HepG2 (cell line): ENCODE results near the gene AP1S3. TPM values are rescaled to one million over a fixed set of nuclear protein-coding genes. Genes with fewer than 3 reads are reported as not detected.

Experiments used
- ATAD3A ChIP-seq: sonication (generic); formaldehyde crosslinking; IDR thresholded peaks from 2 replicates; pipeline ENCODE4 v1.4.0; 2020; ENCODE audit warnings: missing genetic modification reagents
- CSRNP1 ChIP-seq: sonication (generic); formaldehyde crosslinking; IDR thresholded peaks from 2 replicates; pipeline ENCODE4 v1.8.1; 2023; ENCODE audit warnings: mild to moderate bottlenecking, missing genetic modification reagents
- NFE2 ChIP-seq: sonication (generic); formaldehyde crosslinking; IDR thresholded peaks from 2 replicates; pipeline ENCODE4 v1.4.0; 2020; ENCODE audit warnings: missing genetic modification reagents
- NR2F6 ChIP-seq, 2 experiments: IDR thresholded peaks; 2 replicates each; pipeline ENCODE4 v1.6.1; 2016; ENCODE audit warnings: antibody characterized with exemption in 1 of 2, mild to moderate bottlenecking in 1 of 2
- POLR2G ChIP-seq: fragments of 200-400 bp; formaldehyde crosslinking; IDR thresholded peaks from 2 replicates; pipeline ENCODE4 v1.6.1; 2018; ENCODE audit warnings: mild to moderate bottlenecking, low read depth, low read length, moderate library complexity
- RXRB ChIP-seq: IDR thresholded peaks from 2 replicates; pipeline ENCODE4 v1.6.1; 2016; ENCODE audit warnings: borderline replicate concordance, missing genetic modification reagents, missing compliant biosample characterization
- TCF7 ChIP-seq: sonication (generic); IDR thresholded peaks from 2 replicates; pipeline ENCODE4 v1.6.1; 2016; ENCODE audit warnings: antibody characterized with exemption, low read depth
- TEAD3 ChIP-seq: optimal IDR thresholded peaks from 2 replicates; pipeline ENCODE3; 2016; ENCODE audit warnings: borderline replicate concordance
- THRA ChIP-seq: sonication (generic); formaldehyde crosslinking; IDR thresholded peaks from 2 replicates; pipeline ENCODE4 v1.4.0; 2020; ENCODE audit warnings: missing genetic modification reagents, borderline replicate concordance
- YEATS4 ChIP-seq: sonication (generic); formaldehyde crosslinking; IDR thresholded peaks from 2 replicates; pipeline ENCODE4 v1.4.0; 2020; ENCODE audit warnings: missing genetic modification reagents, borderline replicate concordance
- ZFX ChIP-seq: sonication (generic); formaldehyde crosslinking; IDR thresholded peaks from 2 replicates; pipeline ENCODE4 v1.4.0; 2020; ENCODE audit warnings: mild to moderate bottlenecking, low read depth, missing genetic modification reagents, moderate library complexity
- ZNF263 ChIP-seq: sonication (generic); formaldehyde crosslinking; IDR thresholded peaks from 2 replicates; pipeline ENCODE4 v1.4.0; 2020; ENCODE audit warnings: missing genetic modification reagents
- ZNF543 ChIP-seq: sonication (generic); formaldehyde crosslinking; IDR thresholded peaks from 2 replicates; pipeline ENCODE4 v1.4.0; 2020; ENCODE audit warnings: mild to moderate bottlenecking, missing genetic modification reagents
- ZNF776 ChIP-seq: sonication (generic); formaldehyde crosslinking; IDR thresholded peaks from 2 replicates; pipeline ENCODE4 v1.4.0; 2020; ENCODE audit warnings: mild to moderate bottlenecking, missing genetic modification reagents
- ZNF883 ChIP-seq: sonication (generic); formaldehyde crosslinking; IDR thresholded peaks from 2 replicates; pipeline ENCODE4 v1.5.1; 2020; ENCODE audit warnings: mild to moderate bottlenecking, missing genetic modification reagents; ENCODE audit errors: not compliant biosample characterization
- polyA plus RNA-seq, 8 experiments: library from polyadenylated mRNA; depleted of rRNA in 3 of 8; stranded (reverse) in 7 of 8; unstranded in 1 of 8; fragments of >200 nt; fragmentation: Illumina TruSeq in 4 of 8; extraction: Trizol in 4 of 8; gene quantifications; 2 replicates each; pipeline versions ENCODE4 v1.2.1 to v1.2.3, GENCODE V29; 2011 to 2016; ENCODE audit warnings: low read depth in 4 of 8, missing spikeins in 1 of 8, mixed read lengths in 1 of 8; ENCODE audit not compliant: insufficient read depth in 1 of 8
- total RNA-seq, 5 experiments: library from RNA; depleted of rRNA; stranded (reverse); fragments of >200 nt; fragmentation: Illumina TruSeq; extraction: Trizol; gene quantifications; 2 replicates each; pipeline ENCODE4 v1.2.3, GENCODE V29; 2016; ENCODE audit warnings: low read depth in 1 of 5
- TF ChIP-seq, protein P1 (sequence below): sonication (generic); formaldehyde crosslinking; IDR thresholded peaks from 2 replicates; pipeline ENCODE4 v1.4.0; 2020; ENCODE audit warnings: mild to moderate bottlenecking, missing genetic modification reagents

The AP1S3 gene
- total and polyA plus RNA-seq, 2 of the 13 experiments (the other 11 are each of a cell fraction or from before 2014, with no cell fraction given), result 3.0 to 16.3 TPM

- TF ChIP-seq ZNF776 (peak; percentile 74; the same call in 1 of the 2 replicates), NR2F6 (IDR thresholded peaks at IDR 0.05) (no peak), NR2F6 (CRISPR knock-in tag; IDR thresholded peaks at IDR 0.05) (peak; percentile 9; the same call in 1 of the 2 replicates), RXRB (CRISPR knock-in tag) (0 out of 2 replicates have a peak, but pooled peaks have one; percentile 11), TCF7 (no peak), YEATS4 (CRISPR knock-in tag) (peak; percentile 35), CSRNP1 (no peak), TEAD3 (CRISPR knock-in tag) (peak; percentile 40), POLR2G (peak; percentile 68), ZNF543 (peak; percentile 55), THRA (CRISPR knock-in tag) (no peak), NFE2 (CRISPR knock-in tag) (no peak), ZNF883 (CRISPR knock-in tag) (peak; percentile 45), ZFX (CRISPR knock-in tag) (peak; percentile 65; the same call in 1 of the 2 replicates), ZNF263 (peak; percentile 100), ATAD3A (CRISPR knock-in tag) (no peak)
- TF ChIP-seq, protein P1, sequence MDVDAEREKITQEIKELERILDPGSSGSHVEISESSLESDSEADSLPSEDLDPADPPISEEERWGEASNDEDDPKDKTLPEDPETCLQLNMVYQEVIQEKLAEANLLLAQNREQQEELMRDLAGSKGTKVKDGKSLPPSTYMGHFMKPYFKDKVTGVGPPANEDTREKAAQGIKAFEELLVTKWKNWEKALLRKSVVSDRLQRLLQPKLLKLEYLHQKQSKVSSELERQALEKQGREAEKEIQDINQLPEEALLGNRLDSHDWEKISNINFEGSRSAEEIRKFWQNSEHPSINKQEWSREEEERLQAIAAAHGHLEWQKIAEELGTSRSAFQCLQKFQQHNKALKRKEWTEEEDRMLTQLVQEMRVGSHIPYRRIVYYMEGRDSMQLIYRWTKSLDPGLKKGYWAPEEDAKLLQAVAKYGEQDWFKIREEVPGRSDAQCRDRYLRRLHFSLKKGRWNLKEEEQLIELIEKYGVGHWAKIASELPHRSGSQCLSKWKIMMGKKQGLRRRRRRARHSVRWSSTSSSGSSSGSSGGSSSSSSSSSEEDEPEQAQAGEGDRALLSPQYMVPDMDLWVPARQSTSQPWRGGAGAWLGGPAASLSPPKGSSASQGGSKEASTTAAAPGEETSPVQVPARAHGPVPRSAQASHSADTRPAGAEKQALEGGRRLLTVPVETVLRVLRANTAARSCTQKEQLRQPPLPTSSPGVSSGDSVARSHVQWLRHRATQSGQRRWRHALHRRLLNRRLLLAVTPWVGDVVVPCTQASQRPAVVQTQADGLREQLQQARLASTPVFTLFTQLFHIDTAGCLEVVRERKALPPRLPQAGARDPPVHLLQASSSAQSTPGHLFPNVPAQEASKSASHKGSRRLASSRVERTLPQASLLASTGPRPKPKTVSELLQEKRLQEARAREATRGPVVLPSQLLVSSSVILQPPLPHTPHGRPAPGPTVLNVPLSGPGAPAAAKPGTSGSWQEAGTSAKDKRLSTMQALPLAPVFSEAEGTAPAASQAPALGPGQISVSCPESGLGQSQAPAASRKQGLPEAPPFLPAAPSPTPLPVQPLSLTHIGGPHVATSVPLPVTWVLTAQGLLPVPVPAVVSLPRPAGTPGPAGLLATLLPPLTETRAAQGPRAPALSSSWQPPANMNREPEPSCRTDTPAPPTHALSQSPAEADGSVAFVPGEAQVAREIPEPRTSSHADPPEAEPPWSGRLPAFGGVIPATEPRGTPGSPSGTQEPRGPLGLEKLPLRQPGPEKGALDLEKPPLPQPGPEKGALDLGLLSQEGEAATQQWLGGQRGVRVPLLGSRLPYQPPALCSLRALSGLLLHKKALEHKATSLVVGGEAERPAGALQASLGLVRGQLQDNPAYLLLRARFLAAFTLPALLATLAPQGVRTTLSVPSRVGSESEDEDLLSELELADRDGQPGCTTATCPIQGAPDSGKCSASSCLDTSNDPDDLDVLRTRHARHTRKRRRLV (CRISPR knock-in tag), result no peak
These were observed at the start of gene AP1S3 (continued) for GRCh38 chr2:223837287-223838061.
